Skeletal muscle tissue (tissue), 4 donors: ENCODE measurements around the gene CTIF. TPM values are rescaled to one million over a fixed set of nuclear protein-coding genes. Genes with fewer than 3 reads are reported as not detected.
A peak's percentile ranks its signal among the peaks of the same experiment; 100 is the strongest.

Experiments
- H3K27ac ChIP-seq: one replicate; pipeline ENCODE4 v1.7.0; 2013; ENCODE audit warnings: mild to moderate bottlenecking, low read depth, low read length, inconsistent platforms
- H3K27me3 ChIP-seq, 3 donors: one replicate each; pipeline ENCODE4 v1.7.0; 2013; ENCODE audit warnings: low read length in 3 of 3; ENCODE audit not compliant: control insufficient read depth in 3 of 3, insufficient read depth in 3 of 3
- H3K36me3 ChIP-seq, 3 donors: one replicate each; pipeline ENCODE4 v1.7.0; 2013; ENCODE audit warnings: low read length in 3 of 3; ENCODE audit not compliant: control insufficient read depth in 3 of 3, insufficient read depth in 3 of 3
- H3K4me1 ChIP-seq, 3 donors: one replicate each; pipeline ENCODE4 v1.7.0; 2013; ENCODE audit warnings: low read length in 3 of 3, mild to moderate bottlenecking in 3 of 3; ENCODE audit not compliant: control insufficient read depth in 3 of 3, insufficient read depth in 3 of 3
- H3K4me3 ChIP-seq, 3 donors: one replicate each; pipeline ENCODE4 v1.7.0; 2013; ENCODE audit warnings: low read length in 3 of 3
- H3K9ac ChIP-seq, 3 donors: one replicate each; pipeline ENCODE4 v1.7.0; 2013; ENCODE audit warnings: low read length in 3 of 3, mild to moderate bottlenecking in 3 of 3, moderate library complexity in 2 of 3, low read depth in 1 of 3
- H3K9me3 ChIP-seq, 3 donors: one replicate each; pipeline ENCODE4 v1.7.0; 2013; ENCODE audit warnings: low read length in 3 of 3; ENCODE audit not compliant: control insufficient read depth in 3 of 3
- total RNA-seq: library from RNA; depleted of rRNA; stranded (reverse); fragments of >200 nt; gene quantifications from one replicate; pipeline ENCODE4 v1.2.3, GENCODE V29; 2014
- donor health status: Osteomylitis.

CTIF gene
- total RNA-seq, 1 donor from 2014 or later, result 16.7 TPM

- H3K4me1 ChIP-seq, result peaks cover 33 to 57% (median 37%) of the 10 kb centered on the region in 3 donors
- H3K36me3 ChIP-seq, result no peaks in the 10 kb centered on the region
- H3K4me3 ChIP-seq, result peak overlapping the region; percentile 78 to 91 (median 84)
- H3K27ac ChIP-seq, result peak overlapping the region; percentile 93
- no peaks in the 10 kb centered on the region for H3K9me3 ChIP-seq
- H3K27me3 ChIP-seq, result no peaks in the 10 kb centered on the region
- peak overlapping the region; percentile 88 to 91 (median 89) for H3K9ac ChIP-seq
Observed at GRCh38 chr18:48541747-48542400, 3.0 kb downstream of the CTIF start.

- H3K27ac ChIP-seq, result no peak overlapping the region
Observed at GRCh38 chr18:48542513-48543181, 3.8 kb downstream of the CTIF start.

GRCh38 chr18:48543228-48543627 lies 4.4 kb downstream of the CTIF start:
- Histone ChIP-seq H3K4me1 (peaks cover 46 to 69% (median 50%) of the 10 kb centered on the region in 3 donors), H3K9ac (peak overlapping the region in 2 of 3 donors; percentile 4 to 20), H3K4me3 (no peak overlapping the region), H3K36me3 (no peaks in the 10 kb centered on the region), H3K27ac (no peak overlapping the region), H3K9me3 (no peaks in the 10 kb centered on the region), H3K27me3 (no peaks in the 10 kb centered on the region)

More at GRCh38 chr18:48542513-48543181, 3.8 kb downstream of the CTIF start:
- Histone ChIP-seq H3K9me3 (no peaks in the 10 kb centered on the region), H3K27me3 (no peaks in the 10 kb centered on the region), H3K36me3 (no peaks in the 10 kb centered on the region), H3K9ac (peak overlapping the region in 2 of 3 donors; percentile 4 to 20), H3K4me3 (no peak overlapping the region), H3K4me1 (peaks cover 41 to 65% (median 45%) of the 10 kb centered on the region in 3 donors)

- Histone ChIP-seq H3K36me3 (no peaks in the 10 kb centered on the region), H3K27ac (no peak overlapping the region), H3K27me3 (no peaks in the 10 kb centered on the region), H3K4me1 (peaks cover 52 to 74% (median 59%) of the 10 kb centered on the region in 3 donors), H3K9ac (no peak overlapping the region), H3K9me3 (no peaks in the 10 kb centered on the region), H3K4me3 (no peak overlapping the region)
Observed at GRCh38 chr18:48544116-48544515, 5.3 kb downstream of the CTIF start.

- peaks cover 52 to 77% (median 59%) of the 10 kb centered on the region in 3 donors for H3K4me1 ChIP-seq
- no peak overlapping the region for H3K9ac ChIP-seq
- no peak overlapping the region for H3K27ac ChIP-seq
- no peaks in the 10 kb centered on the region for H3K36me3 ChIP-seq
- H3K9me3 ChIP-seq, result no peaks in the 10 kb centered on the region
- H3K4me3 ChIP-seq, result no peak overlapping the region
- no peaks in the 10 kb centered on the region for H3K27me3 ChIP-seq
Observed at GRCh38 chr18:48544661-48545415, 6.0 kb downstream of the CTIF start.

- H3K27ac ChIP-seq, result peak overlapping the region; percentile 46
- peaks cover 52 to 77% (median 59%) of the 10 kb centered on the region in 3 donors for H3K4me1 ChIP-seq
- no peaks in the 10 kb centered on the region for H3K27me3 ChIP-seq
- H3K9me3 ChIP-seq, result no peaks in the 10 kb centered on the region
- peak overlapping the region in 2 of 3 donors; percentile 21 to 46 for H3K4me3 ChIP-seq
- H3K36me3 ChIP-seq, result no peaks in the 10 kb centered on the region
- peak overlapping the region; percentile 27 to 45 (median 34) for H3K9ac ChIP-seq
Observed at GRCh38 chr18:48545757-48546321, 7.0 kb downstream of the CTIF start.

- Histone ChIP-seq H3K27ac (peak overlapping the region; percentile 46), H3K9me3 (no peaks in the 10 kb centered on the region), H3K9ac (no peak overlapping the region), H3K27me3 (no peaks in the 10 kb centered on the region), H3K4me1 (peaks cover 50 to 75% (median 57%) of the 10 kb centered on the region in 3 donors), H3K4me3 (no peak overlapping the region), H3K36me3 (peaks cover 0 to 2% (median 0%) of the 10 kb centered on the region in 3 donors)
Observed at GRCh38 chr18:48546396-48546795, 7.6 kb downstream of the CTIF start.

GRCh38 chr18:48547531-48547981 lies 8.7 kb downstream of the CTIF start:
- Histone ChIP-seq H3K27ac (peak overlapping the region; percentile 53), H3K4me3 (peak overlapping the region in 2 of 3 donors; percentile 10 to 12), H3K4me1 (peaks cover 42 to 64% (median 51%) of the 10 kb centered on the region in 3 donors), H3K27me3 (no peaks in the 10 kb centered on the region), H3K9ac (peak overlapping the region in 2 of 3 donors; percentile 2 to 46), H3K36me3 (peaks cover 0 to 2% (median 0%) of the 10 kb centered on the region in 3 donors), H3K9me3 (no peaks in the 10 kb centered on the region)

GRCh38 chr18:48548011-48548771 lies 9.4 kb downstream of the CTIF start:
- Histone ChIP-seq H3K9me3 (no peaks in the 10 kb centered on the region), H3K4me3 (peak overlapping the region in 2 of 3 donors; percentile 12 to 39), H3K27ac (peak overlapping the region; percentile 53), H3K9ac (peak overlapping the region in 2 of 3 donors; percentile 27 to 46), H3K4me1 (peaks cover 41 to 57% (median 50%) of the 10 kb centered on the region in 3 donors), H3K27me3 (no peaks in the 10 kb centered on the region), H3K36me3 (peaks cover 0 to 2% (median 0%) of the 10 kb centered on the region in 3 donors)
